ENCODE data around the gene SST.
A peak's percentile ranks its signal among the peaks of the same experiment; 100 is the strongest.

SST gene

DNA sequence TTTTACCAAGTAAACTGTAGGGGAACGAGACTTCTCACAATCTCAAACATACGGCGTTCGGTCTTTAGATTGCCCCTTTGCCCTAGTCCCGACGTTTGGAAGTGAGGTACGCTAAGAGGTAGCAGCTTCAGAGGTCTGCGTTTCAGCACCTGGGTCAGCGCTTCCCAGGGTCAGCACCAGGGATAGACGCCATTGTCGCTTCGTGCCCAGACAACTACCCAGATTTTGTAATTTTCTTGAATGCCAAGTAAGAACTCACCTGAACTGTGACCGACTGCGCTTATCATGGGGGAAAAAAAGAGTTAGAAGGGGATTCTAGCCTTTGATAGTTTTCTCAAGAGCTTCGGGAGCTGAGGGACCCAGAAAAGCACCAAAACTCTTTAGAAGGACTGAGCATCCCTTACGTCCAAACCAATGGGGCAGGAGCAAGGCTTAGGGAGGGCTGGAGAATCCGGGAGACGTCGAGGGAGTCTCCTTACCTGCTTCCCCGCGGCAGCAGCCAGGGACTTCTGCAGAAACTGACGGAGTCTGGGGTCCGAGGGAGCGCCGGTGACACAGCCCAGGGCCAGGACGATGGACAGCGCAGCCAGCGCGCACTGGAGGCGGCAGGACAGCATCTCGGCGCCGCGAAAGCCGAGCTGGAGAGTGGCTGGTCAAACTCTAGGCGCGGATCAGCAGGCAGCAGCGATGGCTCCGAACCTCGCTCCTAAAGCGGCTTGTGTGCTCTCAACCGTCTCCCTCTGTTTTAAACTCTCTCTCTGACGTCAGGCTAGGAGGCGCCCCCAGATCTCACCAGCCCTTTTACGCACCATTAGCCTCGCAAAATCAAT is at the start of gene SST:
TSS of gene SST (minus strand) at position 720 of the 830 bp plus-strand sequence. CDS start at position 617, 103 bp downstream.
- no peak for DNase-seq (ENCODE audit: low read depth)

GRCh38 chr3:187719628-187720336 is 49.6 kb upstream of the SST start:
- no peak for DNase-seq (ENCODE audit: low read depth)

- DNase-seq (ENCODE audit: low read depth): no peak
Observed at GRCh38 chr3:187718802-187719201, 48.6 kb upstream of the SST start.

GRCh38 chr3:187717572-187717971 is 47.4 kb upstream of the SST start:
- no peak for DNase-seq (ENCODE audit: low read depth)

- DNase-seq (ENCODE audit: low read depth): peak; percentile 66
Observed at GRCh38 chr3:187714404-187714979, 44.3 kb upstream of the SST start.

- DNase-seq (ENCODE audit: low read depth): no peak
Observed at GRCh38 chr3:187713504-187713903, 43.3 kb upstream of the SST start.

DNA sequence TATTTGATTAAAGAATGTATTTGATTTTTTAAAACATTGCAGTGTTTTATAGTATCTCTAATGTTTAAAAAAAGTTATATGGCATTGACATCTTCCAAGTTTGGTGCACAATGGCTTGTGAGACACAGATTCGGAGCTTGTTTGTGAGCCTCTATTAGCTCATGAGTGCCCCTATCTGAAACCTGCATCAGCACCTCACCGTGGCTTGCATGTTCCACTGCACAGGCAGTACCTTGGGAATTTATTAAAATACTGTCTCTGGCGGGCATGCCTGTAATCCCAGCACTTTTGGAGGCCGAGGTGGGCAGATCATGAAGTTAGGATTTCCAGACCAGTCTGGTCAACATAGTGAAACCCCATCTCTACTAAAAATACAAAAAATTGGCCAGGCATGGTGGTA is 39.0 kb upstream of the SST start:
- DNase-seq (ENCODE audit: low read depth): no peak

- no peak for DNase-seq (ENCODE audit: low read depth)
Observed at GRCh38 chr3:187708696-187709095, 38.5 kb upstream of the SST start.

DNA sequence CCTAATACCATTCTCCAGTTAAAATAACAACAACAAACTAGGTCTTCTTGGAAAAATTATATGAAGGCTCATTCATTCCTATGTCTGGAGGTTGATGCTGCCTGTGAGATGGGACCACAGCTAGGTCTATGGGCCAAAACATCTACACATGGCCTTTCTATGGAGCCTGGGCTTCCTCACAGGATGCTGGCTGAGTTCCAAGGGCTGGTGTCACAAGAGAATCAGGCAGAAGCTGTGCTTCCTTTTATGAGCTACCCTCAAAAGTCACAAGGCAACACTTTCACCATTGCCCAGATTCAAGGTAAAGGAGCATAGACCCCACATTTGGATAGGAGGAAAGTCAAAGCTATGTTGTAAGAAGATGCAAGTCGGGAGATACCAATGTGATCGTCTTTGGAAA is 36.8 kb upstream of the SST start:
- DNase-seq (ENCODE audit: low read depth): no peak

GRCh38 chr3:187705164-187705563 is 35.0 kb upstream of the SST start:
- no peak for DNase-seq (ENCODE audit: low read depth)

DNA sequence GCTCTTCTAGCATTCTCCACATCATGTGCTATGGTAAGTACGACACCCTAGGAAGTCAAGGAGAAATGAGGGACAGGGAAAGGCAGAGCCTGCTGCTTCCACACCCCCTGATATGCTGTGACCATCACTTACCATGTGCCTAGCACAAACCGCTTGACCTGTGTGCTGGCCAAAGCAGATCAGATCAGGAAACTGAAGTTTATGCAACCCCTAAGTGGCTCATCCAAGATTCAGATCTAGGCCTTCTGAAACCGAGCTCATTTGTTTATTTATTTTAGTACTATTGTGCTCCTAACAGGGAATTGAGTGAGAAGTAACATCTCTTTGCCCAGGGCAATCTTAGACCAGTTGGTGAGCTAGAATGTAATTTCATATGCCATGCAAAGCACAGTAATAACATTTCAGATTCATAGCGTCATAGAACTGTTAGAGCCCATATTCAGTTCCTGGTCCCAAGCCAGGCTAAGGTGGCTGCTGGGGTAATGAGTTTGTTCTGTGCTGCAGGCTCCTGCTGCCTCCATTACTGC is 32.4 kb upstream of the SST start, which contains the start of gene RTP2:
TSS of gene RTP2 (minus strand) at position 51 of the 527 bp plus-strand sequence. CDS start 429 bp downstream, outside the sequence.
- no peak for DNase-seq (ENCODE audit: low read depth)

- no peak for DNase-seq (ENCODE audit: low read depth)
Observed at GRCh38 chr3:187700249-187700648, 30.1 kb upstream of the SST start.

DNA sequence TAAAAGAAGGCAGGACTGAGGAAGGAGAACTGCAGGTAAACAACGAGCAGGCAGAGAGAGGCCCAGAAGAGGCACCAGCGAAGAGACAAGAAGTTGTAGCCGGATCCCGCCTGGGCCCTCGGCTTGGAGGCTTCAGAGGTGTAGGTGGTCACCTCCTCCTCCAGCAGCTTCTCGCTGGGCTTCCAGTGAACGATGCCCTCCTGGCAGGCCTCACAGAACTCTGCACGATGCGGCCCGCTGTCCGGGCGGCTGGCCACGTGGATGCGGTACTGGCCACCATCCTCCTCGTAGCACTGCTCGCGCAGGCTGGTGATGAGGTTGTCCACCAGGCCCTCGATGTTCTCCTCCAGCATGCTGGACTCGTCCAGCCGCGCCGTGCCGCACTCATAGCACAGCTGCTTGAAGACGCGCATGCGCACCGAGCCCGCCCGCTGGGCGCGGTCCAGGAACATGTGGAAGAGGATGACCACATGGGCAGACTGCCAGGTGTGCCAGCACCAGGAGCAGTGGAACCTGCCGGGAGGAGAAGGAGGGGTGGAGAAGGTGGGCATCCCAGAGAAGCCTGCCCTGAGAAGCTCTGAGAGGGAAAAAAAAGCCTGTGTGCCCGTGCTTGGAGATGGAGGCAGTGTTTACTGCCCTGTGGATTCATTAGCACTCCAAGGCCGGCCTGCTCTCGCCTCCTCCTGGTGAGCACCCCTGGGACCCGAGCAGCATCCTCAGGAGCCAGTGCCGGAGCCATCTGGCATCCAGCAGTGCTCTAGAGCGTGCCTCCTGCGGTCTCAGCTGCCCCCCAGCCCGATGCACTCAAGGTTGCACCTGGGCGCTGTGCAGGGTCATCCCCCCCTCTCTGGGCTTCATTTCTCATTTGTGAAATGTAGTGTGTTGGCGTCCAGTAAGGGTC is 28.6 kb upstream of the SST start:
- DNase-seq (ENCODE audit: low read depth): no peak

- DNase-seq (ENCODE audit: low read depth): no peak
Observed at GRCh38 chr3:187696021-187696420, 25.8 kb upstream of the SST start.

- no peak for DNase-seq (ENCODE audit: low read depth)
Observed at GRCh38 chr3:187695449-187695848, 25.3 kb upstream of the SST start.

DNA sequence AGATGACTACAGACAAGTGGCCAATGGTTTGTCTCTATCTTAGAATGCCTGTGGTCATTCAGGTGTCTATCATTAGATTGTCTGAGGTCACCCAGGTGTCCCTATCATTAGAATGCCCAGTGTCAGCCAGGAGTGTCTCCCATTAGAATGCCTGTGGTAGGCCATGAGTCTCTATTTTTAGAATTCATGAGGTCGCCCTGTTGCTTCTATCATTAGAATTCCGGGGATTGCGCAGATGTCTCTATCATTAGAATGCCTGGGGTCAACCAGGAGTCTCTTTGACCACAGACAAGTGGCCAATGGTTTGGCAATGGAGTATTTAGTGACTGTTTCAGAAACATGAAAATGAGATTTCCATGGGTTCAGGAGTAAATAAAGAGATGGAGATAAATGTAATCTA is 24.6 kb upstream of the SST start:
- DNase-seq (ENCODE audit: low read depth): no peak

GRCh38 chr3:187693431-187693830 is 23.2 kb upstream of the SST start:
- no peak for DNase-seq (ENCODE audit: low read depth)

- DNase-seq (ENCODE audit: low read depth): no peak
Observed at GRCh38 chr3:187689984-187690383, 19.8 kb upstream of the SST start.

DNA sequence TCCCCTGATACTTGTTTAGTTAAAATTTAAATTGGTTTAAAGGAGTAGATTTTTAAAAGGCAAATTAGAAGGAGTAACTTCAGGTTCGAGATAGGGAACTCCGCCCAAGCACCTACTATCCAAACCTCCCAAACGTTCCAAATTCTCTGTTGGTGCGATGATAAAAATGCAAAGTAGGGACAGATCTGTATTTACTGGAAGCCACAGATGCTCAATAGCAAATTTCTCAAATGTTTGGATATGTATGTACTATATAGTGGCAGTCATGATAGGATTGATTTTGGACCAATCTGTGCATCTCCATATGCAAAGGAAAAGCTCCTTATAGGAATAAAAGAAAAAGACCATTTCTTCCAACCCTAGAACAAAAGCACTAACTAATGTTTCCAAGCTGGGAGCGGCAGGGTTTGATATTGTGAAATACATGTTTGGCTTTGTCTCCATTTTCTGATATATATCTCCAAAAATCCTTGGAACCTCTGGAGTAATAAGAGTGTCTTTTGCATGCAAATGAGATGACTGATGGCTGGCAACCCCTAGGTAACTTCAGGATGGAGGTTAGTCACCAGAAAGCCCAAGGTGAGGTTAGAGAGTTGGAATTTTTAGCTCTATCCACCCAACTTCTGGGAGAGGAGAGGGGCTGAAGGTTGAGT is 16.6 kb upstream of the SST start:
- DNase-seq (ENCODE audit: low read depth): no peak

- DNase-seq (ENCODE audit: low read depth): no peak
Observed at GRCh38 chr3:187685948-187686347, 15.8 kb upstream of the SST start.

GRCh38 chr3:187684880-187685279 is 14.7 kb upstream of the SST start:
- no peak for DNase-seq (ENCODE audit: low read depth)
